HG02678 (cell line): ENCODE measurements around the gene GNL3.
"Not testable (repeated sequence)": the region's sequence is repeated elsewhere in the genome, so short reads cannot be mapped to it uniquely, and the experiment has no call there.

ENCODE experiments used
- ATAC-seq: cut with Tn5 transposase; IDR thresholded peaks from one replicate; pipeline ENCODE4 v1.9.1; 2021; ENCODE audit warnings: mild to moderate bottlenecking, moderate library complexity; ENCODE audit not compliant: unreplicated experiment

GNL3 gene

GRCh38 chr3:52685709-52686691 is at the start of gene GNL3, which contains the start of gene PBRM1:
GNL3 (plus strand) TSS chr3:52686032; CDS start chr3:52686093, 61 bp downstream.
PBRM1 (minus strand) TSS chr3:52685913.
- ATAC-seq, result peak; percentile 72

- ATAC-seq, result no peak
These were observed 49.2 kb upstream of the GNL3 start for GRCh38 chr3:52636673-52637072.

- no peak for ATAC-seq
These were observed 40.3 kb upstream of the GNL3 start for GRCh38 chr3:52645549-52645948.

GRCh38 chr3:52649461-52650210 is 36.2 kb upstream of the GNL3 start:
- no peak for ATAC-seq

- no peak for ATAC-seq
These were observed 35.4 kb upstream of the GNL3 start for GRCh38 chr3:52650439-52650838.

GRCh38 chr3:52651592-52651991 is 34.2 kb upstream of the GNL3 start:
- no peak for ATAC-seq

- no peak for ATAC-seq
These were observed 29.9 kb upstream of the GNL3 start for GRCh38 chr3:52655895-52656294.

- ATAC-seq, result no peak
These were observed 25.8 kb upstream of the GNL3 start for GRCh38 chr3:52660046-52660445.

GRCh38 chr3:52663098-52663497 is 22.7 kb upstream of the GNL3 start:
- no peak for ATAC-seq

- no peak for ATAC-seq
These were observed 15.0 kb upstream of the GNL3 start for GRCh38 chr3:52670621-52671521.

GRCh38 chr3:52671676-52672075 is 14.2 kb upstream of the GNL3 start:
- no peak for ATAC-seq

- ATAC-seq, result not testable (repeated sequence)
These were observed 9.6 kb upstream of the GNL3 start for GRCh38 chr3:52676201-52676600.

GRCh38 chr3:52678265-52679198 is 7.3 kb upstream of the GNL3 start:
- no peak for ATAC-seq

- ATAC-seq, result no peak
These were observed 6.7 kb upstream of the GNL3 start for GRCh38 chr3:52679199-52679538.

GRCh38 chr3:52679811-52680210 is 6.0 kb upstream of the GNL3 start:
- ATAC-seq, result no peak

GRCh38 chr3:52681596-52681995 is 4.2 kb upstream of the GNL3 start:
- no peak for ATAC-seq

GRCh38 chr3:52682016-52682415 is 3.8 kb upstream of the GNL3 start:
- no peak for ATAC-seq

- no peak for ATAC-seq
These were observed 2.2 kb upstream of the GNL3 start for GRCh38 chr3:52683611-52684010.

GRCh38 chr3:52684184-52684583 is 1.6 kb upstream of the GNL3 start:
- no peak for ATAC-seq

GRCh38 chr3:52685285-52685708 is 535 bp upstream of the GNL3 start:
- ATAC-seq, result peak; percentile 80
